ENCODE data around the gene DNAJC5.

DNA sequence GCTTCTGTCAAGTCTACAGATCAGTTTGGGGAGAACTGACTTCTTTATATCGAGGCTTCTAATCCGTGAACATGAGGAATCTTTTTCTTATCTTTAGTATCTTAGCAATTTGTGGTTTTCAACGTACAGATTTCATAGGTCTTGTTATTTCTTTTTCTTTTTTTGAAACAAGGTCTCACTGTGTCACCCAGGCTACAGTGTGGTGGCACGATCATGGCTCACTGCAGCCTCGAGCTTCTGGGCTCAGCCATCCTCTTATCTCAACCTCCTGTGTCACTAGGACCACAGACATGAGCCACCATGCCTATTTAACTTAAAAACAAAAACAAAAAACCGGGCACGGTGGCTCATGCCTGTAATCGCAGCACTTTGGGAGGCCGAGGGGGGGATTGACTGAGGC, 29.3 kb downstream of the DNAJC5 start:
- TF ChIP-seq, protein P1, sequence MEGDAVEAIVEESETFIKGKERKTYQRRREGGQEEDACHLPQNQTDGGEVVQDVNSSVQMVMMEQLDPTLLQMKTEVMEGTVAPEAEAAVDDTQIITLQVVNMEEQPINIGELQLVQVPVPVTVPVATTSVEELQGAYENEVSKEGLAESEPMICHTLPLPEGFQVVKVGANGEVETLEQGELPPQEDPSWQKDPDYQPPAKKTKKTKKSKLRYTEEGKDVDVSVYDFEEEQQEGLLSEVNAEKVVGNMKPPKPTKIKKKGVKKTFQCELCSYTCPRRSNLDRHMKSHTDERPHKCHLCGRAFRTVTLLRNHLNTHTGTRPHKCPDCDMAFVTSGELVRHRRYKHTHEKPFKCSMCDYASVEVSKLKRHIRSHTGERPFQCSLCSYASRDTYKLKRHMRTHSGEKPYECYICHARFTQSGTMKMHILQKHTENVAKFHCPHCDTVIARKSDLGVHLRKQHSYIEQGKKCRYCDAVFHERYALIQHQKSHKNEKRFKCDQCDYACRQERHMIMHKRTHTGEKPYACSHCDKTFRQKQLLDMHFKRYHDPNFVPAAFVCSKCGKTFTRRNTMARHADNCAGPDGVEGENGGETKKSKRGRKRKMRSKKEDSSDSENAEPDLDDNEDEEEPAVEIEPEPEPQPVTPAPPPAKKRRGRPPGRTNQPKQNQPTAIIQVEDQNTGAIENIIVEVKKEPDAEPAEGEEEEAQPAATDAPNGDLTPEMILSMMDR (conservative IDR thresholded peaks at IDR 0.05; ENCODE audit: low read depth, low read length): no peak
- TF ChIP-seq EZH2 (IDR thresholded peaks at IDR 0.05; ENCODE audit: borderline replicate concordance, low read depth, low read length, poor library complexity, severe bottlenecking): no peak

All from A673 (cell line).